ENCODE measurements around the gene MUC7.

The MUC7 gene

DNA sequence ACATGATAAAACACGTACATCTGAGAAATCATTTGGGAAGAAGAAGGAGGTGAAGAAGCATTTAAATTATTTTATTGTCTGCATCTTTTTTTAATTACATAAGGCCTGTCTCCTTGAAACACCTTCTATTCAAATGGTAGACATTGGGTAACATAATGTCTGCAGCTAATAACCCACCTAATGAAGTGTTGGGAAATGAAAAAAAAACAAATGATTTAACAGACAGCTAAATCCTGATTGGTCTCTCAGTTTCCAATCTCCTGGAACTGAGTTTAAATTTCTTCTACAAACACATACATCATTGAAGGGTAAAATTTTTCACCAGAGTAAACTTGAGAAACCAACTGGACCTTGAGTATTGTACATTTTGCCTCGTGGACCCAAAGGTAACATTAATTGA is 46.3 kb downstream of the MUC7 start, which contains the start of gene AMTN:
TSS of gene AMTN (plus strand) at position 301 of the 400 bp plus-strand sequence. CDS start 209 bp downstream, outside the sequence.
- Histone ChIP-seq H3K27me3 (ENCODE audit: insufficient read depth, low read depth, severe bottlenecking) (no peaks in the 10 kb centered on the region), H3K9me3 (ENCODE audit: severe bottlenecking) (no peaks in the 10 kb centered on the region), H3K27ac (no peak within 1 kb of the TSS), H3K36me3 (no peaks in the 10 kb centered on the region), H3K4me3 (ENCODE audit: low read depth, low read length) (no peak within 1 kb of the TSS)
- no peak for DNase-seq
- TF ChIP-seq, protein P1, sequence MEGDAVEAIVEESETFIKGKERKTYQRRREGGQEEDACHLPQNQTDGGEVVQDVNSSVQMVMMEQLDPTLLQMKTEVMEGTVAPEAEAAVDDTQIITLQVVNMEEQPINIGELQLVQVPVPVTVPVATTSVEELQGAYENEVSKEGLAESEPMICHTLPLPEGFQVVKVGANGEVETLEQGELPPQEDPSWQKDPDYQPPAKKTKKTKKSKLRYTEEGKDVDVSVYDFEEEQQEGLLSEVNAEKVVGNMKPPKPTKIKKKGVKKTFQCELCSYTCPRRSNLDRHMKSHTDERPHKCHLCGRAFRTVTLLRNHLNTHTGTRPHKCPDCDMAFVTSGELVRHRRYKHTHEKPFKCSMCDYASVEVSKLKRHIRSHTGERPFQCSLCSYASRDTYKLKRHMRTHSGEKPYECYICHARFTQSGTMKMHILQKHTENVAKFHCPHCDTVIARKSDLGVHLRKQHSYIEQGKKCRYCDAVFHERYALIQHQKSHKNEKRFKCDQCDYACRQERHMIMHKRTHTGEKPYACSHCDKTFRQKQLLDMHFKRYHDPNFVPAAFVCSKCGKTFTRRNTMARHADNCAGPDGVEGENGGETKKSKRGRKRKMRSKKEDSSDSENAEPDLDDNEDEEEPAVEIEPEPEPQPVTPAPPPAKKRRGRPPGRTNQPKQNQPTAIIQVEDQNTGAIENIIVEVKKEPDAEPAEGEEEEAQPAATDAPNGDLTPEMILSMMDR (IDR thresholded peaks at IDR 0.05; ENCODE audit: low read depth, low read length), result no peak

DNA sequence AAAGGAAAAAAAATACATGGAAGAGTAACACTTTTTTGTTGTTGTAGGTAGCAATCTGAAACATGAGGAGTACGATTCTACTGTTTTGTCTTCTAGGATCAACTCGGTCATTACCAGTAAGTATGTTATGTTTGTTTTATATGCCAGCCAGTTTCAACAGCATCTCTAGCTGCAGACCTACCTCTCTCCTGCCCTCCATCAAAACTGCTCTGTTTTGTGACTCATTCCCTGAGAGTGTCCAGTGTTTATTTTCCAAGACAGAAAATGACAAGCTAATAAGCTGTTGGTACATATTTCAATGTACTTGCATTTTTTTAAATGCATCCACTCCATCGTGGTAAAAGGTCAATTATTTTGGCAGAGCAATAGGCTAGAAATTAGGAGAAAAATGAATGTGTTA is 46.7 kb downstream of the MUC7 start:
- no peak overlapping the region for H3K4me3 ChIP-seq (ENCODE audit: low read depth, low read length)
- TF ChIP-seq, protein P1 (IDR thresholded peaks at IDR 0.05; ENCODE audit: low read depth, low read length), result no peak
- DNase-seq, result no peak
- H3K27ac ChIP-seq, result no peak overlapping the region
- H3K27me3 ChIP-seq (ENCODE audit: insufficient read depth, low read depth, severe bottlenecking), result no peaks in the 10 kb centered on the region
- no peaks in the 10 kb centered on the region for H3K36me3 ChIP-seq
- no peaks in the 10 kb centered on the region for H3K9me3 ChIP-seq (ENCODE audit: severe bottlenecking)

DNA sequence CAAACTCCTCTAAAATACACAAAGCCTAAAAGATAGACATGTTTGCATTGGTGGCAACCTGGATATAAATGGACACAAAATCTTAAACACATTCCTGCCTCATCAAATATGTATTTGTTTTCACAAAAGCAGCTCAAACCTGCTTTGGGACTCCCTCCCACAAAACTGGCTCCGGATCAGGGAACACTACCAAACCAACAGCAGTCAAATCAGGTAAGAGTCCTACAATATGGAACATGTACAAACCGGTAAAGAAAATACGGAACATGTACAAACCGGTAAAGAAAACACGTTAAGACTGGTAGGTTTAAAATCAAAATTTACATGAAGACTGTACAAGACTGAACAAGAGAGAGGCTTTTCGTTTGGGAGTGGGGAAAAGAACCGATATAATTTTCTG is 50.6 kb downstream of the MUC7 start:
- Histone ChIP-seq H3K27ac (no peak overlapping the region), H3K36me3 (no peaks in the 10 kb centered on the region), H3K4me3 (ENCODE audit: low read depth, low read length) (no peak overlapping the region), H3K9me3 (ENCODE audit: severe bottlenecking) (no peaks in the 10 kb centered on the region), H3K27me3 (ENCODE audit: insufficient read depth, low read depth, severe bottlenecking) (no peaks in the 10 kb centered on the region)
- TF ChIP-seq, protein P1 (IDR thresholded peaks at IDR 0.05; ENCODE audit: low read depth, low read length), result no peak
- DNase-seq, result no peak

DNA sequence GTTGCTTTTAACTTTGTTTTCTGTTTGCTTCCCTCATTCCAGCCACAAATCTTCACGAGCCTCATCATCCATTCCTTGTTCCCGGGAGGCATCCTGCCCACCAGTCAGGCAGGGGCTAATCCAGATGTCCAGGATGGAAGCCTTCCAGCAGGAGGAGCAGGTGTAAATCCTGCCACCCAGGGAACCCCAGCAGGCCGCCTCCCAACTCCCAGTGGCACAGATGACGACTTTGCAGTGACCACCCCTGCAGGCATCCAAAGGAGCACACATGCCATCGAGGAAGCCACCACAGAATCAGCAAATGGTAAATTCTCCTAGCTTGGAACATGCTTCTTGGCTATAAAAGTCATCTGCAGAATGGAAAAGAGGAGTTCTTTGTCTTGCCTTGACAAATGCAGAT is 59.0 kb downstream of the MUC7 start:
- TF ChIP-seq, protein P1 (IDR thresholded peaks at IDR 0.05; ENCODE audit: low read depth, low read length), result no peak
- no peak overlapping the region for H3K4me3 ChIP-seq (ENCODE audit: low read depth, low read length)
- DNase-seq, result no peak
- H3K27ac ChIP-seq, result no peak overlapping the region
- no peaks in the 10 kb centered on the region for H3K27me3 ChIP-seq (ENCODE audit: insufficient read depth, low read depth, severe bottlenecking)
- no peaks in the 10 kb centered on the region for H3K9me3 ChIP-seq (ENCODE audit: severe bottlenecking)
- H3K36me3 ChIP-seq, result no peaks in the 10 kb centered on the region

DNA sequence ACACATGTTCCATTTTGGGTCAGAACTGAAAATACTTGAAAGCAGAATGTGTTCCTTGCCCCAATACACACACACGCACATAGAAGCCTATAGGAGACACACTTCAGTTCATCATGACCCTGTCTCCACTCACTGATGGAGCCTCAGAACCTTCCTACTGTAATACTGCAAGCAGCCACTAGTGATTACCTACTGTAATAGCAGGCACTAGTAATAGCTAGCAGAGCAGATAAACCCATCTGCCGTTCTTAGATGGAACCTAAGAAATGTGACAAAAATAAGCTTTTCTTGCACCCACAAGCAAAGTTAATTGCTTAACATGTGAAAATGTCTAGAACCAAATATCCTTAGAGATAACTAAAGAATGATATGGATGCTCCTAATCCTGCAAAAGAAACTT is 60.0 kb downstream of the MUC7 start:
- Histone ChIP-seq H3K27me3 (ENCODE audit: insufficient read depth, low read depth, severe bottlenecking) (no peaks in the 10 kb centered on the region), H3K36me3 (no peaks in the 10 kb centered on the region), H3K4me3 (ENCODE audit: low read depth, low read length) (no peak overlapping the region), H3K27ac (no peak overlapping the region), H3K9me3 (ENCODE audit: severe bottlenecking) (no peaks in the 10 kb centered on the region)
- DNase-seq, result no peak
- TF ChIP-seq, protein P1 (IDR thresholded peaks at IDR 0.05; ENCODE audit: low read depth, low read length), result 0 out of 2 replicates have a peak, but pooled peaks have one; percentile 5
